HG03045 (cell line): ENCODE data around the gene SCGN.

Experiments used
- ATAC-seq: cut with Tn5 transposase; IDR thresholded peaks from one replicate; pipeline ENCODE4 v1.9.1; 2021; ENCODE audit warnings: mild to moderate bottlenecking, moderate library complexity; ENCODE audit not compliant: unreplicated experiment

SCGN gene

DNA sequence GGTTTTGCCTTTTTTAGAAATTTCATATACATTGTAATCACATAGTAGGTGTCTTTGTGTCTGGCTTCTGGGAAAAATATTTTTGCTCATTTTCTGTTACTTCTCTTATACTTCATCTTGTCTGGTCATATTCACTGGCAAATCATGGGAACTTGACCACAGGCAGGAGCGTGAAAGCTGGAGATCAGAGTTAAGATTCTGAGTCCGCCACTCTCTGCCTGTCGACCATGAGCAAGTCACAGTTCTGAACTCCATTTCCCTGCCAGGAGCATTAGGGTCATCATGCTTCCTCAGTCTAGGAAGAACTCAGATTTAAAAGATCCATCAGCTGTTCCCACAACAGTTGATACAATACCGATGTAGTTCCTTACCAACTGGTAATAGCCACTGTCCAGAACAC, 12.4 kb upstream of the SCGN start:
- no peak for ATAC-seq

DNA sequence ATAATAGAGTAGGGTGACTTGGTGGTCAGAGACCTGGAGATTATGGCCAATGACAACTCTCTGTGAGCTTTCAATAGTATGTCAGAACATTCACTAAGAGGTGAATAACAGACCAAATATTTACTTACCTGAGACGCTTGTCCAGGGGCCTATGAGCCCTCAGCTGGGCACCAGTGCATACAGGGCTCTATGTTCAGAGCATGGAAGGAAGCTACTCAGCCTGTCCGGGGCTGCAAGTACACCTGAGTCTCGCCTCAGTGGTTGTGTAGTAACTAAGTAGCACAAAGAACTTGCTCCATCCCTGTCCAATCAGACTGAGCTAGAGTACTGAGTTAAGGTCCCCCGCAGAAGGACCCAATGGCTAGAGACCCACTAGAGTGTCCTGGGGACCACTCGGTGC, 11.6 kb upstream of the SCGN start:
- ATAC-seq, result no peak

GRCh38 chr6:25640891-25641290, 11.1 kb upstream of the SCGN start:
- ATAC-seq, result no peak

DNA sequence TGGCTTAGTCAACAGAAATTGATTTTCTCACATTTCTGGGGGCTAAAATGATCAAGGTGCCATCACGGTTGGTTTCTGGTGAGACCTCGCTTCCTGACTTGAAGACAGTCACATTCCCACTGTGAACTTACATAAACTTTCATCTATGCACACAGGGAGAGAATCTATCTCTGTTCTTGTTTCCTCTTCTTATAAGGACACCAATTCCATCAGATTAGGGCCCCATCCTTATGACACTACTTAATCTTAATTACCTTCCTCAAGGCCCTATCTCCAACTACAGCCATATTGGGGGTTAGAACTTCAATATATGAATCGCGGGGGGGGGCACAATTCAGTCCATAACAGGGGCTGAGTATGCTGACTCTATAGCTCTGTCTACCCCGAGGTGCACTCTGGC, 10.6 kb upstream of the SCGN start:
- no peak for ATAC-seq

DNA sequence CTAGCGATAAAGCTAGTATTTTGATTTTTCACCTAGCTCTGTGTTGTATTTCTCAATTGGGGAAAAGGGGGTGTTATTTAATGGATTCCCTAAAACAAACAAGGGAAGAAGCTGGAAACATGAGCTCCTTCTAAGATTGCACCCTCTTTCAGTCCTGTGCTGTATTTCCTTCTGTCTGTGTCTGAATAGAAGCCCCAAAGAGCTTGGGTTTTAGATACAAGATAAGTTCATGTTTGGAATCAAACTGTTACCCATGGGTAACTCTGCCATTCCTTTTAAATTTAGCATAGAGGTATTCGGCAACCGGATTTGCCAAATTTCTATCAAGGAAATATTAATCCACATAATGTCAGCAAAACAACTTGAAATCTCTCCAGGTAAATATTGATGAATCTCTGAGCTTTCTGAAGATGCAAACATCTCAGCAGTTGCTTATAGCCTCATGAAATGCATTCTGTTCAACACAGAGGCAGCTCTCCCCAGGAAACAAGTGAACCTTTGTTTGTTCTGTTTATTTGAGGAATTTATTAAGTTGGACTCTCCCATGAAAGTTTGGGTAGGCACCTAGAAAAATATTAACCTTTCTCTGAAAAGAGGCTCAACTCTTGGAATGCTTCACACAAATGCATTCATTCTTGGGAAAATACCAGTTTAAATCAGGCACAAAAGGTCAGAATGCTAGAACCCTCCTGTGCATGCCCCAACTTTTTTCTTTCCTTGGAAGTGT, 9.9 kb upstream of the SCGN start:
- ATAC-seq, result no peak

DNA sequence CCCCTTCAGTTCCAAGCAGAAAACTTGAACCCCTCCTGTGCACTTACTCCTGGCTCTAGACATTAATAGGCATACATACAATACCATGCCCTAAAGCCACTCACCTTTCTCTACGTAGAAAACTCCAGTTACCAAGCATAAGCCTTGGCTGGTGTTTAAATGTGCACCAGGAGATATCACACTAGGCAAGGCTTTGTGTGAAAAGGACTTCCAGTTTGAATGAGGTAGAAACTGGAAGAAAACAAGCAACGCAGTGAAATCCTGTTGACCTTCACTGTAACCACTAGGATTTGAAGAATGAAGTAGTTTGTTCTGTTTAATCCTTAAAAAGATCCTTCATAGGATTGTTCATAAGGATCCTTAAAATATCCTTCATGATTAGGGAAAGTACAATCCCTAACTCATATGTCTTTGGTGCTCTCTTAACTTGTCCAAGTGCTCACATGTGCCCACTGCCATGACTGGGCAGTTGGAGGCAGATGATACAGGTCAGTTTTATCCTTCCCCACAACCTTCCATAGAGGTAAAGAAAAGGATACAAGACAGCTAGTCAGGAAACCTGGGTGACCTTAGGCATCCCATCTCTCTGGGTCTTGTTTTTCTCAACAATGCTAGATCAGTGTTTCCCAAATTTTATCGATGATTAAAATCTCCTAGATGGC, 9.2 kb upstream of the SCGN start:
- no peak for ATAC-seq

DNA sequence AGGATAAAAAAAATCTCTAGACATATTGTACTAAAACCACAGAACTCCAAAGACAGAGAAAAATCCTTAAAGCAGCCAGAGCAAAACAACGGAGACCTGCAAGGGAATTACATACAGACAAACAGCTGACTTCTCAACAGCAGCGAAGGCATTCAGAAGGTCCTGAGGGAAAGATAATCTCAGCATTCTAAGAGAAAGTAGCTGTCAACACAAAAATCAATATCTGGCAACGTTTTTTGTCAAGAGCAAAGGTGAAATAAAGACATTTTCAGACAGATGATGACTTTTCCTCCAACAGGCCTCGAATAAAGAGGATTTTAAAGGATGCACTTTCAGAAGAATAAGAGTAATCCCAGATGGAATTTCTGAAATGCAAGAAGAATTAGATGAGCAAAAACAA, 6.1 kb upstream of the SCGN start:
- ATAC-seq, result no peak

DNA sequence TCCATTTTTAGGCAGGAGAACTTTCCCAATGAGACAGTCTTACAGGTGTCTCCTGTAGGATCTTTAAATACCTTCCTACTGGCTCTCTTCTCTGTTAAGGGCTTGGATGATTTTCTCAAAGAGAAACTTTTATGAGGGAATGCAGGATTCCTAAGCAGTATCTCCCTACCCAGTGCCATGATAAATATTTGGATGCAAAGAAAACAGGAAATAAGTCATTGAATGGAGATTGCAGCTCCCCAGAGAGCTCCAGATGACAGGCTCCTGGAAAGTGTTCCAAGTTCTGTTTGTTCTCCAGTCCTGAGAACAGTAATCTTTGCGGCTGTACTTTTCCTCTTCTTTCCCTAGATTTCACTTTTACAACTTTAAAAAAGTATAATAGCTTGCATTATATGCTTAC, 2.4 kb upstream of the SCGN start:
- no peak for ATAC-seq

- ATAC-seq, result no peak
Observed at GRCh38 chr6:25655723-25656122, 3.7 kb downstream of the SCGN start.

DNA sequence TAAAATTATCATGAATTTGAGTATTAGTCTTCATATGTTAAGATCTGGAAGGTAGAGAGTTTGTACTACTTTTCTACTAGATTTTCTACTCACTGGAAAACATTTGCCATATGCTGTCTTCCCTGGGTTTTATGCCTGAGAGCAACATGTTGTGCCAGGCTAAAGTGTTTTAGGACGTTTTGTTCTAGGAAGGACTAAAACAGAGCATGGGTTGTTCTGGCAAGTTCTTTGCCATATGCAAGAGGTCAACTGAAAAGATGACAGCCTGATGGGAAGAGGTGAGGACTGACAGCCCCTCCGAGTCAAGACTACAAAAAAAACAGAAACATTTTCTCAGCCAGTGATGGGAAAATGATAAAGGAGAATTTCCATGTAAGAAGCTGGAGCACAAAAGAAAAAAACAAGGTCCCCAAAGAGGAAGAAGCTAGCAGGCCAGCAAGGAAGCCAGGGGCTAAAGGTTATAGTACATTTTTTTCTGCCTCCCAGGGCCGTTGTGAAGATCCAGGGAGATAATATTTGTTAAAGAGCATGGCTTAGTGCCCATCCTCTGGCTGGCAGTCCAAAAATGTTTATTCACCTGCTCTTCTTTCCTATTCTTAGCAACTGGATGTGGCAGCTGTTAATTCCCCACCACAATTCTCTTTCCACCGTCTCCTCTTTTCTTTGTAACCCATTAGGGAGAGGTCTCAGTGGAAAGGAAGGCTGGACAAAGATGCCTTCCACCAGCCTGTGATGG, 7.8 kb downstream of the SCGN start:
- no peak for ATAC-seq

DNA sequence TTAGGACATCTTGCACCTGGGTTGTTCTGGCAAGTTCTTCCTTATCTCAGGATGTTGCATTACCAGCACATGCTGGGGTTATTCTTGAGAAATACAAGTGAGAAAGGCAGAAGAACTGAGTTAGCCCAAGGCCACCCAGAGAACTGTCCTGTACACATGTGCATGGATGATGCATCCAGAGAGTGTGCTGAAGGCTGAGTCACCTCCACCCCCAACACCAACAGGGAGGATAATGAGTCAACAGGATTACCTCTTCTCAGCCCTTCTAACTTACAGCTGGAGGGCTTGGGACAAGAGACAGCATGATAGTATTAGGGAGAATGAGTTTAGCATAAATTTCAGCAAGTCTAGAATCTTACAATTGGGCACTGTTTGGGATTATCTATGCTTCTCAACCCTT, 8.5 kb downstream of the SCGN start:
- no peak for ATAC-seq

- no peak for ATAC-seq
Observed at GRCh38 chr6:25661129-25661779, 9.2 kb downstream of the SCGN start.

DNA sequence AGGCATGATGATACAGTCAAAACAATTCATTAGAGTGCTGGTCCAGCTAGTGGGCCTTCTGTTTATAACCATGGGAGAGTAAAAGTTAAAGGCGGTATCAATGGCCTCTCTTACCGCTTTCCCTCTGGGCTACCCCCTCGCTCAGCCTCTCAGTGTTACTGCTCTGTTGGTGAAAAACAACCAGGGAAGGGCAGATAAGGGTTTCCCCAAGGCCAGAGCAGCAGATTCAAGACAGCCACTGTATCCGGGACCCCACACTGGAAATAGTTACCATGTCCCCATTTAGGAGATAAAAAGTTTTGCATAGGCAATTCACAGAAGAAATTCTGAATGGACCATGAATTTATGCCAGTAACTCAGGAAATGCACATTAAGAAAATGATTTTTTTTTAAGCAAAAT, 13.4 kb downstream of the SCGN start:
- no peak for ATAC-seq

- no peak for ATAC-seq
Observed at GRCh38 chr6:25669413-25669812, 17.4 kb downstream of the SCGN start.

- ATAC-seq, result no peak
Observed at GRCh38 chr6:25670208-25670607, 18.2 kb downstream of the SCGN start.

DNA sequence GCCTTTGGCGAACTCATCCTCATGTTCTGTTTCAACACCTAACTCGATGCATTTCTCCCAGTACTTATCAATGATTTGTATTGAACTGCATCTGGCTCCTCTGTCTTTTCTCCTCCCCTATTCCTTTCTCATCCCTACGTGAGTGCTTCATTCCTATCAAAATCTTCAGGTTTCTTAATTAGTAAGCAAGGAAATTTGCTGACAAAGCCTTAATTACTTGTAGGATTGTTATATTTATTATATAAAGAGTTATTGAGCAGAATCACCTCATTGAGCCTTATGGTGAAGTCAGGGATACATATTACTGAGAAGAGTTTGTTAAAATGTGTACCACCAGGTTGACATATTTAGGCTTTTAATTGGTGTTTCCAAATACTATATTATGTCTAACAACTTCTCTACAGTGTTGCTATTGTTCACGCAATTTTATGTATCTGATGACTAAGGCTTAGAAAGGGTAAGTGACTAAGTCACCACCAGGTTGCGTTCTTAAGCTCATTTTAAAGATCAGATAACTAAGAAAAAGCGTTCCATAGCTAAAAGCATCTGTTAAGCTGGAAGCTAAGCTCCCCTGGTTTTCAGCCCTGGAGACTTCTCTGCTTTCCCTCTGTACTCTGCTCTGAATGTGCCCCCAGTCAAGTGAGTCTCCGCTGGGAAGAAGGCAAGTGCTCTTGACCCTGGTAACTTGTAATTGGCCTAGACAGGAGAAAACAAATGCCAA, 18.9 kb downstream of the SCGN start:
- no peak for ATAC-seq

DNA sequence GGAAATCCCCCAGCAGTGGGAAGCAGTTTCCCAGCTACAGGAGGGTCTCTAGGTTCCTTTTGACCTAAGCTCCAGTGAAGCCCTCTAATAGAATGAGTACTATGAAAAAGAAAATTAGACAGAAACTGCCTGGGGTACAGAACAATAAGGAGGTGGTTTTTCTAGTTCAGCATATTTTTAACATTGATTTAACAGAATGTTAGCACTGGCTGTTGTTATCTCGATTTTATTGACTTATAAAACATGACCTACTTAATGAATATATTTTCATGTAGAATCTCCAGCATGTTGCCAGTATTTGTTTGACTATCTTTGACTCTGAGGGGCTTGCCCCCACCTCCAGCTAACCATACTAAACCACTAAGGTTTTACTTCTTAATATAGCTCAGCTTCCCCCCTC, 19.6 kb downstream of the SCGN start:
- ATAC-seq, result no peak

DNA sequence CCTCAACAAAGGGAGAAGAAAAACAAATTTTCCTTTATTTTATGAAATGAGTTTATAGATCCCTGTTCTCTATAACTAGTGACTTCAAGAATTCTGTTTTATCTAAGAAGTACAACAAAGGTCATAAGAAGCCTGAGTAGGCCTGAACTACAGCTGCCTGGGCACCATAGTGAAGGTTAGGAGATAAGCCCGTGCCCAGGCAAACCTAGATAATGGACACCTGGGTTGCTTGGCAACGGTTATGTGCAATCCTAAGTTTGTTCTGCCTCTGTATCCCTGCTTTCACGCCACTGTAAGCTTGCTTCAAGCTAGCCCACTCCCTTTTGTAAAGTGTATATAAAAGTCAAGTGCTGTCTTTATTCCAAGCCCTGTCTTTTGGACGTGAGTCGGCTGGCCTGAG, 23.2 kb downstream of the SCGN start:
- ATAC-seq, result no peak

DNA sequence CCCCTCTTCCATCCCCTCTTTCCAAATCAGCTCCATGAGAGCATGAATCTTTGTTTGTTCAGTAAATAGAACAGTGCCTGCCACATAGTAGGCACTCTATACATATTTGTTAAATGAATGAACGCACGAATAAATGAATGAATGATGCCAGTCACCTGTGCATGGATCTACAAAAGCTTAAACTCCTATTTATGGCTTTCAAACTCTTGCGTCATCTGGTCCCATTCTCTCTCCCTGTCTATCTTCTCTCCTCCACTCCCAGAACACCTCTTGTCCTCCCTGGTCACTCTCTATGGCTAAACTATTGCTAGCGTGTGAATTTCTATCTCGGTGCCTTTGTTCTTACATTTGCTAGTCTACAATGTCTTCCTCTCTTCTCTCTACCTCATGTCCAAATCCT, 24.8 kb downstream of the SCGN start:
- ATAC-seq, result no peak

DNA sequence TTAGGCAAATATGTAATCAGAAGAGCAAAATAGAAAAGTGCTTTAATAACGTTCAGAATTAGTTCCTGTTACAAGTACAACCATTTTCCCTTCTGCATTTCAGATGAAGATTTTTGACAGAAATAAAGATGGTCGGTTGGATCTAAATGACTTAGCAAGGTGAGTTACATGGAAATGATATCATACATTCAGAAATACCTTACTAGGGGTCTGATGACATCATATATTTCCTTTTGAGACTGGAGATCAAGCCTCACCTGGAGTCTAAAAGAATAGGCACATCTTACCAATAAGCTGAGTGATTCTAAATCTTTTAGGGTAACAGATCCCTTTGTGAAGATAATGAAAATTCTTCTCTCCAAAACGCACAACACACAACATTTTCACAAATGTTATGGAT, 29.8 kb downstream of the SCGN start:
- no peak for ATAC-seq

GRCh38 chr6:25682324-25682723, 30.3 kb downstream of the SCGN start:
- no peak for ATAC-seq
